ENCODE results near the gene IMPA2. TPM values are rescaled to one million over a fixed set of nuclear protein-coding genes. Genes with fewer than 3 reads are reported as not detected.
A peak's percentile ranks its signal among the peaks of the same experiment; 100 is the strongest.

Gene IMPA2
- total and polyA plus RNA-seq, 2 experiments from 2014 or later: 75.6 to 130 TPM

- no peaks in the 10 kb centered on the region for H3K9me2 ChIP-seq (replicated peaks; ENCODE audit: insufficient read depth)
- H3K79me2 ChIP-seq: no peaks in the 10 kb centered on the region
- H3K27me3 ChIP-seq: no peaks in the 10 kb centered on the region
- peak overlapping the region; percentile 97 for H3K27ac ChIP-seq
- peak; percentile 69 for DNase-seq (ENCODE audit: low spot score)
- TF ChIP-seq EZH2 (IDR thresholded peaks at IDR 0.05; ENCODE audit: borderline replicate concordance): no peak
- no peak for TF ChIP-seq CTCF (IDR thresholded peaks at IDR 0.05; ENCODE audit: poor library complexity)
- no peak for TF ChIP-seq EZH2phosphoT487 (IDR thresholded peaks at IDR 0.05; ENCODE audit: low read depth, severe bottlenecking, unreplicated experiment)
- H3K4me3 ChIP-seq: no peak overlapping the region
- H3K36me3 ChIP-seq (replicated peaks; ENCODE audit: insufficient read depth, low read depth): no peaks in the 10 kb centered on the region
- no peaks in the 10 kb centered on the region for H4K20me1 ChIP-seq (ENCODE audit: insufficient read depth, poor library complexity, severe bottlenecking)
- no peak overlapping the region for H2AFZ ChIP-seq
- no peaks in the 10 kb centered on the region for H3K9me3 ChIP-seq (ENCODE audit: low read depth)
- WGBS (ENCODE audit: low lambda C conversion rate, missing lambda C conversion rate): 78% methylated on average over 13 of the region's 13 CpGs
- peaks cover 36% of the 10 kb centered on the region for H3K4me1 ChIP-seq (ENCODE audit: insufficient read depth)
- no peak overlapping the region for H3K4me2 ChIP-seq
Observed at GRCh38 chr18:12008181-12008767, 27.0 kb downstream of the IMPA2 start.

GRCh38 chr18:12008842-12009580 is 27.7 kb downstream of the IMPA2 start:
- Histone ChIP-seq H2AFZ (no peak overlapping the region), H3K27ac (peak overlapping the region; percentile 97), H3K79me2 (no peaks in the 10 kb centered on the region), H3K27me3 (no peaks in the 10 kb centered on the region), H3K4me2 (no peak overlapping the region), H4K20me1 (ENCODE audit: insufficient read depth, poor library complexity, severe bottlenecking) (no peaks in the 10 kb centered on the region), H3K9me3 (ENCODE audit: low read depth) (no peaks in the 10 kb centered on the region), H3K36me3 (replicated peaks; ENCODE audit: insufficient read depth, low read depth) (no peaks in the 10 kb centered on the region), H3K4me1 (ENCODE audit: insufficient read depth) (peaks cover 36% of the 10 kb centered on the region), H3K9me2 (replicated peaks; ENCODE audit: insufficient read depth) (no peaks in the 10 kb centered on the region), H3K4me3 (no peak overlapping the region)
- 78% methylated on average over 6 of the region's 6 CpGs for WGBS (ENCODE audit: low lambda C conversion rate, missing lambda C conversion rate)
- peak; percentile 59 for DNase-seq (ENCODE audit: low spot score)
- TF ChIP-seq EZH2 (IDR thresholded peaks at IDR 0.05; ENCODE audit: borderline replicate concordance): no peak
- no peak for TF ChIP-seq CTCF (IDR thresholded peaks at IDR 0.05; ENCODE audit: poor library complexity)
- no peak for TF ChIP-seq EZH2phosphoT487 (IDR thresholded peaks at IDR 0.05; ENCODE audit: low read depth, severe bottlenecking, unreplicated experiment)

GRCh38 chr18:12009581-12010140 is 28.4 kb downstream of the IMPA2 start:
- Histone ChIP-seq H3K4me3 (no peak overlapping the region), H3K27me3 (no peaks in the 10 kb centered on the region), H3K79me2 (no peaks in the 10 kb centered on the region), H3K4me1 (ENCODE audit: insufficient read depth) (peaks cover 41% of the 10 kb centered on the region), H3K36me3 (replicated peaks; ENCODE audit: insufficient read depth, low read depth) (no peaks in the 10 kb centered on the region), H3K27ac (peak overlapping the region; percentile 97), H2AFZ (no peak overlapping the region), H3K4me2 (no peak overlapping the region), H3K9me3 (ENCODE audit: low read depth) (no peaks in the 10 kb centered on the region), H4K20me1 (ENCODE audit: insufficient read depth, poor library complexity, severe bottlenecking) (no peaks in the 10 kb centered on the region), H3K9me2 (replicated peaks; ENCODE audit: insufficient read depth) (no peaks in the 10 kb centered on the region)
- 87% methylated on average over 12 of the region's 12 CpGs for WGBS (ENCODE audit: low lambda C conversion rate, missing lambda C conversion rate)
- TF ChIP-seq CTCF (IDR thresholded peaks at IDR 0.05; ENCODE audit: poor library complexity) (no peak), EZH2 (IDR thresholded peaks at IDR 0.05; ENCODE audit: borderline replicate concordance) (no peak), EZH2phosphoT487 (IDR thresholded peaks at IDR 0.05; ENCODE audit: low read depth, severe bottlenecking, unreplicated experiment) (no peak)
- no peak for DNase-seq (ENCODE audit: low spot score)

All from hepatocyte (in vitro differentiated cells).